Peyer's patch (tissue), 4 donors: Measurements from ENCODE around the gene PABPC4L.

ENCODE experiments used
- POLR2A ChIP-seq, 2 donors: fragments of 450-650 bp; IDR thresholded peaks; one replicate each; pipeline ENCODE4 v1.5.1; 2017; ENCODE audit warnings: antibody characterized with exemption in 2 of 2, mild to moderate bottlenecking in 2 of 2, moderate library complexity in 2 of 2
- TF ChIP-seq, protein P1 (sequence below), 6 experiments: fragments of 450-650 bp in 4 of 6; fragments of 200-600 bp in 2 of 6; sonication (generic) in 1 of 6; IDR thresholded peaks; one replicate each; pipeline ENCODE4 v1.5.1; 2017 to 2019; ENCODE audit warnings: antibody characterized with exemption in 6 of 6, mild to moderate bottlenecking in 3 of 6, moderate library complexity in 1 of 6

DNA sequence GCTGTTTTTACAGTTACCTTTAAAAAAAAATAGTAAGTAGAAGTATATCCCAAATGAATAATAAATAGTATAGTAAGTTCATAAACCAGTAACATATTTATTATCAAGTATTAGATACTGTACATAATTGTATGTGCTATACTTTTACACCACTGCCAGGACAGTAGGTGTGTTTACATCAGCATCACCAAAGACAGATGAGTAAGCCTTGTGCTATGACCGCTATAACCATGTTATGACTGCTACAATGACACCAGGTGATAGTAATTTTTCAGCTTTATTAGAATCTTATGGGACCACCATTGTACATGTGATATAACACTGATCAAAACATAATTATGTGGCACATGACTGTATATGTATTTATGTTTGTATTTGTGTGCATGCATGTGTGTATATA, 27.3 kb downstream of the PABPC4L start:
- TF ChIP-seq, protein P1, sequence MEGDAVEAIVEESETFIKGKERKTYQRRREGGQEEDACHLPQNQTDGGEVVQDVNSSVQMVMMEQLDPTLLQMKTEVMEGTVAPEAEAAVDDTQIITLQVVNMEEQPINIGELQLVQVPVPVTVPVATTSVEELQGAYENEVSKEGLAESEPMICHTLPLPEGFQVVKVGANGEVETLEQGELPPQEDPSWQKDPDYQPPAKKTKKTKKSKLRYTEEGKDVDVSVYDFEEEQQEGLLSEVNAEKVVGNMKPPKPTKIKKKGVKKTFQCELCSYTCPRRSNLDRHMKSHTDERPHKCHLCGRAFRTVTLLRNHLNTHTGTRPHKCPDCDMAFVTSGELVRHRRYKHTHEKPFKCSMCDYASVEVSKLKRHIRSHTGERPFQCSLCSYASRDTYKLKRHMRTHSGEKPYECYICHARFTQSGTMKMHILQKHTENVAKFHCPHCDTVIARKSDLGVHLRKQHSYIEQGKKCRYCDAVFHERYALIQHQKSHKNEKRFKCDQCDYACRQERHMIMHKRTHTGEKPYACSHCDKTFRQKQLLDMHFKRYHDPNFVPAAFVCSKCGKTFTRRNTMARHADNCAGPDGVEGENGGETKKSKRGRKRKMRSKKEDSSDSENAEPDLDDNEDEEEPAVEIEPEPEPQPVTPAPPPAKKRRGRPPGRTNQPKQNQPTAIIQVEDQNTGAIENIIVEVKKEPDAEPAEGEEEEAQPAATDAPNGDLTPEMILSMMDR (IDR thresholded peaks at IDR 0.05): no peak
- no peak for TF ChIP-seq POLR2A (IDR thresholded peaks at IDR 0.05)
